Stomach (tissue), 9 donors: ENCODE results near the gene GFM1. TPM values are rescaled to one million over a fixed set of nuclear protein-coding genes. Genes with fewer than 3 reads are reported as not detected.
A peak's percentile ranks its signal among the peaks of the same experiment; 100 is the strongest.

Experiments
- DNase-seq, 2 donors: peaks; one replicate each; pipeline versions ENCODE4 v3.0.0 to v3.0.0-alpha.2; 2013 to 2019
- H3K27ac ChIP-seq, 5 donors: fragments of 200-600 bp in 4 of 5; sonication (generic) in 4 of 5; one replicate each; pipeline ENCODE4 v1.5.1; 2013 to 2019; ENCODE audit warnings: mild to moderate bottlenecking in 1 of 5, moderate library complexity in 1 of 5
- H3K27me3 ChIP-seq, 3 donors: fragments of 200-600 bp; sonication (generic); one replicate each; pipeline ENCODE4 v1.5.1; 2017 to 2019; ENCODE audit warnings: mixed run types in 1 of 3
- H3K36me3 ChIP-seq, 4 donors: fragments of 200-600 bp; sonication (generic); 1 replicate in 3 of 4; 2 replicates in 1 of 4; pipeline ENCODE4 v1.5.1; 2016 to 2019
- H3K4me1 ChIP-seq, 4 donors: fragments of 200-600 bp; sonication (generic); one replicate each; pipeline ENCODE4 v1.5.1; 2016 to 2019
- H3K4me3 ChIP-seq, 4 donors: fragments of 200-600 bp; sonication (generic) in 3 of 4; one replicate each; pipeline ENCODE4 v1.5.1; 2016 to 2019; ENCODE audit warnings: mild to moderate bottlenecking in 1 of 4
- H3K9me3 ChIP-seq, 4 donors: fragments of 200-600 bp; sonication (generic); one replicate each; pipeline ENCODE4 v1.5.1; 2016 to 2019
- EP300 ChIP-seq: sonication (generic); formaldehyde crosslinking; IDR thresholded peaks from one replicate; pipeline ENCODE4 v1.6.1; 2017; ENCODE audit warnings: antibody characterized with exemption
- POLR2A ChIP-seq, 4 donors: fragments of 450-650 bp; IDR thresholded peaks; one replicate each; pipeline ENCODE4 v1.6.1; 2016; ENCODE audit warnings: antibody characterized with exemption in 4 of 4, control low read depth in 2 of 4, mild to moderate bottlenecking in 1 of 4, moderate library complexity in 1 of 4
- POLR2AphosphoS5 ChIP-seq, 3 donors: sonication (generic); formaldehyde crosslinking; IDR thresholded peaks; one replicate each; pipeline ENCODE4 v1.6.1; 2016; ENCODE audit warnings: antibody characterized with exemption in 3 of 3
- WGBS, 5 donors: extraction: QIAGEN DNeasy Blood & Tissue Kit in 3 of 5; methylation state at CpG; one replicate each; pipeline versions ENCODE4 v1.1.5 to v1.1.7; 2013 to 2018; 5-methylcytosine and 5-hydroxymethylcytosine counted together
- intact Hi-C: fragments of 100-400 bp; cut with DNase I; formaldehyde crosslinking; loops from one replicate; pipeline ENCODE4 v1.15.1; 2023; ENCODE audit warnings: low total_unique reads
- polyA plus RNA-seq, 3 donors: library from polyadenylated mRNA; stranded (reverse); fragments of 200-250 nt; gene quantifications; one replicate each; pipeline ENCODE4 v1.2.3, GENCODE V29; 2013
- total RNA-seq, 5 donors: library from RNA; depleted of rRNA; stranded (reverse); fragments of >200 nt; gene quantifications; one replicate each; pipeline versions ENCODE4 v1.1.0 to v1.2.3, GENCODE V29; 2014 to 2016
- TF ChIP-seq, protein P1 (sequence below), 7 experiments: fragments of 450-650 bp in 4 of 7; fragments of 200-600 bp in 3 of 7; sonication (generic) in 3 of 7; IDR thresholded peaks; one replicate each; pipeline ENCODE4 v1.5.1; 2016 to 2019; ENCODE audit warnings: antibody characterized with exemption in 7 of 7, control low read depth in 2 of 7, mild to moderate bottlenecking in 1 of 7
- donor health status: healthy with polysubstance abuse.
- donor health status: Bipolar disorder and iron deficiency.
- donor health status: healthy.

GFM1 gene
- total and polyA plus RNA-seq, 8 donors: 8.5 to 91.4 (median 23.6) TPM

DNA sequence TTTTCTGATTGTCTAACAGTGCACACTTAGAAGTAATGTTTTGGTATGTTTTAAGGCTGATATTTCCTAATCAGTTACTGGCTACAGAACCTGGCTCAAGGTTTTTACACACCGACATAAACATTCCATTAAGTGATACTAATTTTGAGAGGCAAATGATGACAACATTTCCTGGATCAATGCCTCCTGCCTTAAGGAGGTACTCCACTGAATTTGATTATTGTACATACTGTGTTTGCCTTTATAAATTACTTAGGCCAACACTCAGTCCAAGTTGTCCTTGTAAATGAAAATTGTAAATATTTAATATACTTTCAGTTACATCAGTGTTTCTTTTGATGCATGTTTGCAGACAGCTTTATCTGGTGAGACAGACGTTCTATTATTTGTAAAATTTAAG, 52.3 kb downstream of the GFM1 start:
- Histone ChIP-seq H3K4me1 (peaks cover 0 to 11% (median 0%) of the 10 kb centered on the region in 4 donors), H3K27me3 (no peaks in the 10 kb centered on the region), H3K9me3 (no peaks in the 10 kb centered on the region), H3K36me3 (peaks cover 0 to 39% (median 26%) of the 10 kb centered on the region in 4 donors), H3K27ac (no peak overlapping the region), H3K4me3 (no peak overlapping the region)
- TF ChIP-seq, protein P1, sequence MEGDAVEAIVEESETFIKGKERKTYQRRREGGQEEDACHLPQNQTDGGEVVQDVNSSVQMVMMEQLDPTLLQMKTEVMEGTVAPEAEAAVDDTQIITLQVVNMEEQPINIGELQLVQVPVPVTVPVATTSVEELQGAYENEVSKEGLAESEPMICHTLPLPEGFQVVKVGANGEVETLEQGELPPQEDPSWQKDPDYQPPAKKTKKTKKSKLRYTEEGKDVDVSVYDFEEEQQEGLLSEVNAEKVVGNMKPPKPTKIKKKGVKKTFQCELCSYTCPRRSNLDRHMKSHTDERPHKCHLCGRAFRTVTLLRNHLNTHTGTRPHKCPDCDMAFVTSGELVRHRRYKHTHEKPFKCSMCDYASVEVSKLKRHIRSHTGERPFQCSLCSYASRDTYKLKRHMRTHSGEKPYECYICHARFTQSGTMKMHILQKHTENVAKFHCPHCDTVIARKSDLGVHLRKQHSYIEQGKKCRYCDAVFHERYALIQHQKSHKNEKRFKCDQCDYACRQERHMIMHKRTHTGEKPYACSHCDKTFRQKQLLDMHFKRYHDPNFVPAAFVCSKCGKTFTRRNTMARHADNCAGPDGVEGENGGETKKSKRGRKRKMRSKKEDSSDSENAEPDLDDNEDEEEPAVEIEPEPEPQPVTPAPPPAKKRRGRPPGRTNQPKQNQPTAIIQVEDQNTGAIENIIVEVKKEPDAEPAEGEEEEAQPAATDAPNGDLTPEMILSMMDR (IDR thresholded peaks at IDR 0.05): no peak
- TF ChIP-seq POLR2AphosphoS5 (IDR thresholded peaks at IDR 0.05) (no peak), POLR2A (IDR thresholded peaks at IDR 0.05) (no peak), EP300 (no peak)
- intact Hi-C loops: no loop called here
- 24 to 30% (median 26%) methylated on average over 2 of the region's 2 CpGs for WGBS, 5 donors
- no peak for DNase-seq

DNA sequence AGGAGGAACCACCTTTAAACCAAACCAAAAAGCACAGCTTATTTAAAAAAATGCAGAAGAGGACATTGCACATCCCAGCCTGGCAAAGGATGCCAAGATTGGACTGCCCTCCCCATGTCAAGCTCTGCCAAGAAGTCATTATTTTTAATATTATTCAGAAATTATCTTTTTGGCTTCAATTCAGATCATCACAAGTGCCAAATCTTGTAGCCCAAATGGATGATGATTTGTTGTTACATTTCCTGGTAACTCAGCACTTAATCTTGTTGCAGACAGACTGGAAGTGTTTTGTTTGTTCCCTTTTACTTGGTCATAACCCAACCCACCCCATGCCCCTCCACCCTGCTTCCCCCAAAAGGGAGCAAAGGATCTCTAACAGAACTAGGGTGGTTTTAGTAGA, 56.2 kb downstream of the GFM1 start:
- H3K27ac ChIP-seq: no peak overlapping the region
- intact Hi-C loops: no loop called here
- peaks cover 0 to 11% (median 0%) of the 10 kb centered on the region in 4 donors for H3K4me1 ChIP-seq
- no peak overlapping the region for H3K4me3 ChIP-seq
- no peaks in the 10 kb centered on the region for H3K27me3 ChIP-seq
- DNase-seq: peak in 1 of 2 donors; percentile 24
- peaks cover 0 to 9% (median 6%) of the 10 kb centered on the region in 4 donors for H3K36me3 ChIP-seq
- H3K9me3 ChIP-seq: no peaks in the 10 kb centered on the region
- TF ChIP-seq POLR2A (IDR thresholded peaks at IDR 0.05) (no peak), POLR2AphosphoS5 (IDR thresholded peaks at IDR 0.05) (no peak), EP300 (no peak)
- TF ChIP-seq, protein P1 (IDR thresholded peaks at IDR 0.05): no peak

GRCh38 chr3:158701420-158702065, 57.2 kb downstream of the GFM1 start:
- Histone ChIP-seq H3K27me3 (no peaks in the 10 kb centered on the region), H3K4me1 (peaks cover 0 to 9% (median 0%) of the 10 kb centered on the region in 4 donors), H3K36me3 (peaks cover 0 to 15% (median 9%) of the 10 kb centered on the region in 4 donors), H3K27ac (no peak overlapping the region), H3K9me3 (no peaks in the 10 kb centered on the region), H3K4me3 (no peak overlapping the region)
- TF ChIP-seq, protein P1 (IDR thresholded peaks at IDR 0.05): no peak
- TF ChIP-seq EP300 (no peak), POLR2AphosphoS5 (IDR thresholded peaks at IDR 0.05) (no peak), POLR2A (IDR thresholded peaks at IDR 0.05) (no peak)
- DNase-seq: no peak
- intact Hi-C loops: no loop called here
- WGBS, 5 donors: 74 to 84% (median 79%) methylated on average over 4 of the region's 4 CpGs

DNA sequence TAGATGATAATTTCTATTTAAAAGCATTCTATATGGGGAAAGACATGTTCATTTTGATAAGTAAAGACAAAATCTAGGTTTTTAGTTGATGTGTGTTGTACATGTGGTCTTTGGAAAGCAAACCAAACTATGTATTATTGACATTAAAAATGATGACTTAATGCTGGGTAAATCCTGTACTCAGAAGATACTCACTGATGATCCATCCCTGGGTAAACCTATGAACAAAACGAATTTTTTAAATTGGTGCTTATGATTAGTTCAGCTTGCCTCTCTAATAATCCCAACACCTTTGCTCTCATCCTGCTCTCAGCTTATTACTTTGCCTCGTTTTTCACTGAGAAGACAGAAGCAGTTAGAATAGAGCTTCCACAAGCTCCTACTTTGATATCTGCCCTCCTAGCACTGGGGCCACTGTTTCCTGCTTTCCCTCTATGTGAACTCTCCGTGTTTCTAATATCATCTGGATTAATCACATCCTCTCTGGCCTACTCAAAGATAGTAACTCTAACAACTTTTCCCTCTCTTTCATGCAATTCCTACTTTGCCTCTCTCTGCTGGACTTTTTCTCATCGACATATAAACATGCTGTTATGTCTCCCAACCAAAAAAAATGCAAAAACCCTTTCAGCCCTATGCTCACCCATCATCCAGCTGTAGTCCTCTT, 58.6 kb downstream of the GFM1 start:
- 78 to 84% (median 80%) methylated on average over 4 of the region's 4 CpGs for WGBS, 5 donors
- Histone ChIP-seq H3K4me1 (peaks cover 0 to 6% (median 0%) of the 10 kb centered on the region in 4 donors), H3K27ac (no peak overlapping the region), H3K36me3 (peaks cover 0 to 20% (median 18%) of the 10 kb centered on the region in 4 donors), H3K27me3 (no peaks in the 10 kb centered on the region), H3K4me3 (no peak overlapping the region), H3K9me3 (no peaks in the 10 kb centered on the region)
- DNase-seq: no peak
- TF ChIP-seq EP300 (no peak), POLR2AphosphoS5 (IDR thresholded peaks at IDR 0.05) (no peak), POLR2A (IDR thresholded peaks at IDR 0.05) (no peak)
- TF ChIP-seq, protein P1 (IDR thresholded peaks at IDR 0.05): no peak
- intact Hi-C loops: no loop called here
